Measurements from ENCODE around the gene STPG4. TPM values are rescaled to one million over a fixed set of nuclear protein-coding genes. Genes with fewer than 3 reads are reported as not detected.
"Not testable (repeated sequence)": the region's sequence is repeated elsewhere in the genome, so short reads cannot be mapped to it uniquely, and the experiment has no call there.

STPG4 gene
- total RNA-seq, 1 experiment from 2014 or later: 10.6 TPM

DNA sequence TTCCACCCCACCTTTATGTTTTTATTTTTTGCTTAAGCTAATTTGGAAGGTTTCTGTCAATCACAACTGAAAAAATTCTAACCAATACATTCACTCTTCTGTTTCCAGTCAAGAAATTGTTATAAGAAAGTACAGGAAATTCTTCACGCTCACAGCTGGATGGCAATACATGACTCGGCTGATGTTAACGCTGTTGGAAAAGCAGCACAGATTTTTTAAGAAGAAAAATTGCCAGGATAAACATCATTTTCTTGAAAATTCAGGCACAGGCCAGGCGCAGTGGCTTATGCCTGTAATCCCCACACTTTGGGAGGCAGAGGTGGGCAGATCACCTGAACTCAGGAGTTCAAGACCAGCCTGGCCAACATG is 46.1 kb downstream of the STPG4 start:
- no peaks in the 10 kb centered on the region for H3K9me2 ChIP-seq (ENCODE audit: insufficient read depth)
- ChIA-PET RAD21 (ENCODE audit: low non-redundant PET in 1 of 2, low total read pairs in 2 of 2, uncharacterized antibody in 2 of 2, unreplicated experiment in 2 of 2) (no interaction called here), POLR2A (no interaction called here), CTCF (interaction anchor here (0.7 kb wide), 1 partner anchor 304 kb away, joined by 3 read pairs; no protein-coding TSS in a partner anchor)
- BruUV-seq (replicated peaks): no TSS peak
- ATAC-seq: no peak
- peak overlapping the region; percentile 92 for H3K9ac ChIP-seq (ENCODE audit: low read length)
- peak overlapping the region; percentile 95 for H3K27ac ChIP-seq (ENCODE audit: low read depth, low read length)
- no peaks in the 10 kb centered on the region for H3K27me3 ChIP-seq (ENCODE audit: insufficient read depth, low read length)
- H3K9me3 ChIP-seq (ENCODE audit: control insufficient read depth in 1 of 2, insufficient read depth in 1 of 2, low read depth in 1 of 2, low read length in 2 of 2): no peaks in the 10 kb centered on the region
- H3K36me3 ChIP-seq (ENCODE audit: control insufficient read depth in 1 of 2, insufficient read depth in 2 of 2, low read length in 2 of 2): no peaks in the 10 kb centered on the region
- peak overlapping the region in 1 of 2 experiments; percentile 80; a peak in 1 of 4 replicates for H3K4me3 ChIP-seq (replicated peaks in 1 of 2; ENCODE audit: low read depth in 1 of 2, low read length in 2 of 2)
- no peaks in the 10 kb centered on the region for H4K20me1 ChIP-seq (ENCODE audit: insufficient read depth)
- H3K4me1 ChIP-seq (ENCODE audit: control insufficient read depth in 1 of 2, insufficient read depth in 2 of 2, low read length in 2 of 2): peaks cover 2 to 30% of the 10 kb centered on the region in 2 experiments; a peak in 3 of 4 replicates
- peak overlapping the region; percentile 98 for H3K4me2 ChIP-seq (ENCODE audit: low read length)
- TF ChIP-seq JUND (IDR thresholded peaks at IDR 0.05): no peak
- peak; percentile 58; the same call in 1 of the 2 replicates for TF ChIP-seq SIN3A (IDR thresholded peaks at IDR 0.05; ENCODE audit: low read depth)
- no peak for DNase-seq (ENCODE audit: low read depth, low spot score)
- H3K79me2 ChIP-seq (ENCODE audit: insufficient read depth, low read length): peaks cover 31% of the 10 kb centered on the region
- intact Hi-C loops (cut with micrococcal nuclease): no loop called here
- H2AFZ ChIP-seq (ENCODE audit: low read depth, low read length, poor library complexity, severe bottlenecking): no peak overlapping the region

- H3K36me3 ChIP-seq (ENCODE audit: control insufficient read depth in 1 of 2, insufficient read depth in 2 of 2, low read length in 2 of 2); H3K27me3 ChIP-seq (ENCODE audit: insufficient read depth, low read length); H4K20me1 ChIP-seq (ENCODE audit: insufficient read depth); H3K9me2 ChIP-seq (ENCODE audit: insufficient read depth); intact Hi-C loops (cut with micrococcal nuclease); POLR2A ChIA-PET; H3K9me3 ChIP-seq (ENCODE audit: control insufficient read depth in 1 of 2, insufficient read depth in 1 of 2, low read depth in 1 of 2, low read length in 2 of 2); RAD21 ChIA-PET (ENCODE audit: low non-redundant PET in 1 of 2, low total read pairs in 2 of 2, uncharacterized antibody in 2 of 2, unreplicated experiment in 2 of 2); H2AFZ ChIP-seq (ENCODE audit: low read depth, low read length, poor library complexity, severe bottlenecking); CTCF ChIA-PET: not testable (repeated sequence)
- Histone ChIP-seq H3K79me2 (ENCODE audit: insufficient read depth, low read length) (peaks cover 32% of the 10 kb centered on the region), H3K4me3 (replicated peaks in 1 of 2; ENCODE audit: low read depth in 1 of 2, low read length in 2 of 2) (peak overlapping the region; percentile 60 to 80), H3K4me2 (ENCODE audit: low read length) (peak overlapping the region; percentile 98), H3K4me1 (ENCODE audit: control insufficient read depth in 1 of 2, insufficient read depth in 2 of 2, low read length in 2 of 2) (peaks cover 2 to 30% of the 10 kb centered on the region in 2 experiments; a peak in 3 of 4 replicates), H3K27ac (ENCODE audit: low read depth, low read length) (peak overlapping the region; percentile 95), H3K9ac (ENCODE audit: low read length) (peak overlapping the region; percentile 92)
- DNase-seq (ENCODE audit: low read depth, low spot score) (peak; percentile 88), ATAC-seq (peak; percentile 100)
- TSS peak; percentile 96 for BruUV-seq (replicated peaks)
- TF ChIP-seq YY1 (IDR thresholded peaks at IDR 0.05; ENCODE audit: extremely low read depth, insufficient replicate concordance, low read depth, low read length) (peak; percentile 96), MAX (IDR thresholded peaks at IDR 0.05) (peak; percentile 99), SIN3A (IDR thresholded peaks at IDR 0.05; ENCODE audit: low read depth) (peak; percentile 64; the same call in 1 of the 2 replicates), POLR2AphosphoS5 (IDR thresholded peaks at IDR 0.05; ENCODE audit: low read depth, low read length) (peak; percentile 72), SP1 (IDR thresholded peaks at IDR 0.05; ENCODE audit: low read depth) (peak; percentile 91), CBX3 (IDR thresholded peaks at IDR 0.05; ENCODE audit: low read depth) (peak; percentile 98), POLR2A (IDR thresholded peaks at IDR 0.05; ENCODE audit: borderline replicate concordance, extremely low read depth, insufficient read depth, insufficient read length) (peak; percentile 80)
Measured at GRCh38 chr2:47108267-47109006, 46.7 kb downstream of the STPG4 start.

DNA sequence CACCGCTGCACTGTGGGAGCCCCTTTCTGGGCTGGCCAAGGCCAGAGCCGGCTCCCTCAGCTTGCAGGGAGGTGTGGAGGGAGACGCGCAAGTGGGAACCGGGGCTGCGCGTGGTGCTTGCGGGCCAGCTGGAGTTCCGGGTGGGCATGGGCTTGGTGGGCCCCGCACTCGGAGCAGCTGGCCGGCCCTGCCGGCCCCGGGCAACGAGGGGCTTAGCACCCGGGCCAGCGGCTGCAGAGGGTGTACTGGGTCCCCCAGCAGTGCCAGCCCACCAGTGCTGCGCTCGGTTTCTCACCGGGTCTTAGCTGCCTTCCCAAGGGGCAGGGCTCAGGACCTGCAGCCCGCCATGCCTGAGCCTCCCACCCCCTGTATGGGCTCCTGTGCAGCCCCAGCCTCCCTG is 47.9 kb downstream of the STPG4 start:
- peaks cover 39% of the 10 kb centered on the region for H3K79me2 ChIP-seq (ENCODE audit: insufficient read depth, low read length)
- RAD21 ChIA-PET (ENCODE audit: low non-redundant PET in 1 of 2, low total read pairs in 2 of 2, uncharacterized antibody in 2 of 2, unreplicated experiment in 2 of 2); H4K20me1 ChIP-seq (ENCODE audit: insufficient read depth); H3K36me3 ChIP-seq (ENCODE audit: control insufficient read depth in 1 of 2, insufficient read depth in 2 of 2, low read length in 2 of 2); H3K9me3 ChIP-seq (ENCODE audit: control insufficient read depth in 1 of 2, insufficient read depth in 1 of 2, low read depth in 1 of 2, low read length in 2 of 2); POLR2A ChIA-PET; H3K9ac ChIP-seq (ENCODE audit: low read length); CTCF ChIA-PET; DNase-seq (ENCODE audit: low read depth, low spot score); H3K9me2 ChIP-seq (ENCODE audit: insufficient read depth); H3K27me3 ChIP-seq (ENCODE audit: insufficient read depth, low read length); intact Hi-C loops (cut with micrococcal nuclease); BruUV-seq (replicated peaks); H2AFZ ChIP-seq (ENCODE audit: low read depth, low read length, poor library complexity, severe bottlenecking); ATAC-seq: not testable (repeated sequence)
- 0 out of 4 replicates have a peak overlapping the region, but pooled peaks of 1 of the 2 experiments have one; percentile 18 for H3K4me3 ChIP-seq (replicated peaks in 1 of 2; ENCODE audit: low read depth in 1 of 2, low read length in 2 of 2)
- peaks cover 2 to 27% of the 10 kb centered on the region in 2 experiments; a peak in 3 of 4 replicates for H3K4me1 ChIP-seq (ENCODE audit: control insufficient read depth in 1 of 2, insufficient read depth in 2 of 2, low read length in 2 of 2)
- peak overlapping the region; percentile 51; the same call in 1 of the 2 replicates for H3K27ac ChIP-seq (ENCODE audit: low read depth, low read length)
- H3K4me2 ChIP-seq (ENCODE audit: low read length): peak overlapping the region; percentile 48
